GM10266 (cell line): ENCODE measurements around the gene INTS3.

Experiments
- DNase-seq: peaks from one replicate; pipeline ENCODE4 v3.0.0; 2012; ENCODE audit errors: extremely low spot score
- TF ChIP-seq, protein P1 (sequence below): IDR thresholded peaks from 2 replicates; pipeline ENCODE4 v1.5.1; 2012; ENCODE audit warnings: mild to moderate bottlenecking, low read depth; ENCODE audit not compliant: control insufficient read depth, insufficient read depth; ENCODE audit errors: missing control alignments

The INTS3 gene

DNA sequence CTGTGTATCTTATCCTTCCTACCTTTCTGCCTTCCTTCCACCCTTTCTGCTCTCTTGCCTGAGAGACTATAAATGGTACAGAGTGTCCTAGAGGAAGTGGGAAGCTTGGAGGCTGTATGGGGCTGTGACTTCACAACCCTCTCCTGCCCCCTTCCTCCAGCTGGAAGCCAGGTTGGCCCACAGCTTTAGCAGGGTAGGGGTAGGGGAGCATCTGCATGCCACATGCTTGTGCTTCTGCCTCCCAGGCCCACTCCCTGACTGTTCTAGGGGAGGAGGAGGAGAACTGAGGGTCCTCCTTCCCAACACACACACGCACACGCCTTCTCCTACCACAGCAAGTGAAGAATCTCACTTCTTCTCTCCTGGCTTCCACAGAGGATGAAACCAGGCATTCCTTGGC, 43.4 kb downstream of the INTS3 start:
- DNase-seq: no peak

DNA sequence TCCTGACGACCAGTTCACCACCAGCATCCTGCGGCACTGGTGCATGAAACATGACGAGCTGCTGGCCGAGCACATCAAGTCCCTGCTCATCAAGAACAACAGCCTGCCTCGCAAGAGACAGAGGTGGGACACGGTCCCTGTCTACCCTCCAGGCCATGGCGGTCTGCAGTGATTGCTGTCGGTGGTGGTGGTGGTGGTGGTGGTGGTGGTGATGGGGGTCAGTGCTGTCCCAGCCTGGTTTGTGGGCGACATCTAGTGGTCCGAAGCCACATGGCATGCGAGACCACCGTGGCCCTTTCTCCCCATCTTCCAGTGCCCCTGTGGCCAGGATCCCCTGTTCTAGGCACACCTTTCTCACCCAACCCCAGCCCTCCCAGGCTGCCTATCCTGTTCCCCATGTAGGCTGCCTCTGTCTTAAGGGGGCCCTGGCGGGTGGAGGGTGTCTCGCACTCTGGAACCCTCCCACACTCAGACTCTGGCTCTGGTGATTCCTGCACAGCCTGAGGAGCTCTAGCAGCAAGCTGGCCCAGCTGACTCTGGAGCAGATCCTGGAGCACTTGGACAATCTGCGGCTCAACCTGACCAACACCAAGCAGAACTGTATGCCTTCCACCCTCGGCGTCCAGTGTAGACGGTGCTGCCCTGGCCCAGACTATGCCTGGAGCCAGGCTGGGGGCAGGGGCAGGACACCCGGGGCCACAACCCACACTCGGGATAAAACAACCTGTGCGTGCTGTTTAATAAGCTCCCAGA, 44.2 kb downstream of the INTS3 start:
- DNase-seq: no peak
- TF ChIP-seq, protein P1, sequence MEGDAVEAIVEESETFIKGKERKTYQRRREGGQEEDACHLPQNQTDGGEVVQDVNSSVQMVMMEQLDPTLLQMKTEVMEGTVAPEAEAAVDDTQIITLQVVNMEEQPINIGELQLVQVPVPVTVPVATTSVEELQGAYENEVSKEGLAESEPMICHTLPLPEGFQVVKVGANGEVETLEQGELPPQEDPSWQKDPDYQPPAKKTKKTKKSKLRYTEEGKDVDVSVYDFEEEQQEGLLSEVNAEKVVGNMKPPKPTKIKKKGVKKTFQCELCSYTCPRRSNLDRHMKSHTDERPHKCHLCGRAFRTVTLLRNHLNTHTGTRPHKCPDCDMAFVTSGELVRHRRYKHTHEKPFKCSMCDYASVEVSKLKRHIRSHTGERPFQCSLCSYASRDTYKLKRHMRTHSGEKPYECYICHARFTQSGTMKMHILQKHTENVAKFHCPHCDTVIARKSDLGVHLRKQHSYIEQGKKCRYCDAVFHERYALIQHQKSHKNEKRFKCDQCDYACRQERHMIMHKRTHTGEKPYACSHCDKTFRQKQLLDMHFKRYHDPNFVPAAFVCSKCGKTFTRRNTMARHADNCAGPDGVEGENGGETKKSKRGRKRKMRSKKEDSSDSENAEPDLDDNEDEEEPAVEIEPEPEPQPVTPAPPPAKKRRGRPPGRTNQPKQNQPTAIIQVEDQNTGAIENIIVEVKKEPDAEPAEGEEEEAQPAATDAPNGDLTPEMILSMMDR: peak; percentile 41

More for the DNA sequence above, 43.4 kb downstream of the INTS3 start:
- TF ChIP-seq, protein P1: no peak

DNA sequence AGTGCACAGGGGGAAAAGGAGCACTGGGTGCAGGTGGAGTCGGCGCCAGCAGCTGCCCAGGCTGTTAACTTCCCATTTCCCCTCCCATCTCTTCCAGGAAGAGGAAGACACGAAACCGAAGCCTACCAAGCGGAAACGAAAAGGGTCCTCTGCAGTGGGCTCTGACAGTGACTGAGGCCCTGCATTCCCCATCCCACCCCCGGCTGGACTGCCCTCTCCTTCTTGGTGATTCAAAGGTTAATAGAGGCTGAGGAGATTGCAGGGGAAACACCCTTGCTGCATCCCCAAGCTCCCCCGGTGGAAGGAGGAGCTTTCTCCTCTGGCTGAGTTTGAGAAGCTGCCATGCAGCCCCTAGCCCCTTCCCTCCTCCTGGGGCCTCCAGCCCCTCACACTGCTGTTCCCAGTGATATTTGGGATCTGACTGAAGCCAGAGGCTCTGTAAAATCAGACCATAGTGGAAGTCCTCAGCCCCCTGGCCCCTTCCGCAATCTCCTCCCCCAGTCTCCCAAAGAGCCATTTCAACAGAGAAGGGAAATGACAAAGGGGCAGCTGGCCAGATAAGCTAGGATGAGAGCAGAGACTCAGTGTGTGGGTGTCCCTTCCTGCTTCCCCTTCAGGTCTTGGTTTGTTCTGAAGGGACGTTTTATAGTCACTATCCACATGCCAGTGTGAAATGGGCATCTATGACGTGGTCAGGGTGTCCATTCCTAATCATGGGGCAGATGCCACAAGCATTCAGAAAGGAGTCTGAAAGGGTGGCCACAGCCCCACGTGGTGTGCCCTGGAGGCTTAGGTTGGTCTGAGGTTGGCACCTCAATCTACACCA, 45.5 kb downstream of the INTS3 start:
- TF ChIP-seq, protein P1: no peak
- DNase-seq: no peak

DNA sequence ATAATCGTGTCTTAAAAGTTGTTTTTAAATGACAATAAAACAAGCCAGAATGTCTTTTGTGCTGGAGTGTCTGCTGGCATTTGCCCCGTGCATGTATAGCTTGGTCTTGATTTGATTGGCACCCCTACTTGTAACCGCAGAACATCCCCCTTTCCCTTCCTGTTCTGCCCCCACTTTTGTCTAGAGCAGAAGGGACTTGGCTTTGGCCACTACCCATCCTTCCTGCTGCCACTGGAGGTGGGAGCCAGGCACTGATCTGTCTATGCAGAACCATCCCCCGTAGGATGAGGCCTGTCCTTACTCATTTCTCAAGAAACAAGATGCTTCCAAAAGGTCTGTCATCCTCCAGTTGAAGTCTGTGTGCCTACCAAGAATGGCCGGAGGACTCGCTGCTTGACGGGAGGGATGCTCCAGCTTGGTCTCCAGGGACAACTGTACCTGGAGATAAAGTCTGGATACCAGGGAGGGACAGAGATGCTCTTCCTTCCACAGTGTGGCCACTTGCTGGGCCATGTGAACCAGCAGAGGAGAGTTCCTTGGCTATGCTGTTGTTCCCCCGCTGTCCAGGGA, 46.3 kb downstream of the INTS3 start:
- DNase-seq: no peak
- TF ChIP-seq, protein P1: no peak

DNA sequence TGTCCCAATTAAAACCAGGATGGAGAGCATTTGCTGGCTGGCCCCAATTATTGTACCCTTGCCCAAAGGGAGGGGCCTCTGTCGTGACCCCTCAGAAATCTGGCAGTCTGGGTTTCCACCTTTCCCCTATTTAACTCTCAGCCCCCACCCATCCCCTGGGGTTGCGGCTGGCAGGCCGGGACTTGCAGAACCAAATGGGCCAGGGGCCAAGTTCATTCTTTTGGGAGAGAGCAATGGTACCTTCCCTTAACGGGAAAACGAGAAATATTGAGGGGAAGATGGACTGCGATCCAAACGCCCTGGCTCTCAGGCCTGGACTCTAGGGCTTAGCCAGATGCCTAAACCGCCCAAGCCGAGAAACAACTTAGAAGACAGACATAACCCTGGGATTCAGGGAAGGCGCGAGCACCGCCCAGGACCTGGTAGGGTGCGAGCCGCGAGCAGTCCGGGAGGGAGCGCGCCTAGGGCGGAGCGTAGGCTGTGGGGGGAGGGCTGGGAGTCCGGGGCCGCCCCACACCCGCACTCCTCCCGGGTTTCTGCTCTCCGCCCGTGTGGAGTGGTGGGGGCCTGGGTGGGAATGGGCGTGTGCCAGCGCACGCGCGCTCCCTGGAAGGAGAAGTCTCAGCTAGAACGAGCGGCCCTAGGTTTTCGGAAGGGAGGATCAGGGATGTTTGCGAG, 47.1 kb downstream of the INTS3 start, which contains the start of gene SLC27A3:
Gene SLC27A3, plus strand, starts transcription at position 628 of the 678 bp plus-strand sequence. CDS start 91 bp downstream, outside the sequence.
- TF ChIP-seq, protein P1: no peak
- DNase-seq: no peak

DNA sequence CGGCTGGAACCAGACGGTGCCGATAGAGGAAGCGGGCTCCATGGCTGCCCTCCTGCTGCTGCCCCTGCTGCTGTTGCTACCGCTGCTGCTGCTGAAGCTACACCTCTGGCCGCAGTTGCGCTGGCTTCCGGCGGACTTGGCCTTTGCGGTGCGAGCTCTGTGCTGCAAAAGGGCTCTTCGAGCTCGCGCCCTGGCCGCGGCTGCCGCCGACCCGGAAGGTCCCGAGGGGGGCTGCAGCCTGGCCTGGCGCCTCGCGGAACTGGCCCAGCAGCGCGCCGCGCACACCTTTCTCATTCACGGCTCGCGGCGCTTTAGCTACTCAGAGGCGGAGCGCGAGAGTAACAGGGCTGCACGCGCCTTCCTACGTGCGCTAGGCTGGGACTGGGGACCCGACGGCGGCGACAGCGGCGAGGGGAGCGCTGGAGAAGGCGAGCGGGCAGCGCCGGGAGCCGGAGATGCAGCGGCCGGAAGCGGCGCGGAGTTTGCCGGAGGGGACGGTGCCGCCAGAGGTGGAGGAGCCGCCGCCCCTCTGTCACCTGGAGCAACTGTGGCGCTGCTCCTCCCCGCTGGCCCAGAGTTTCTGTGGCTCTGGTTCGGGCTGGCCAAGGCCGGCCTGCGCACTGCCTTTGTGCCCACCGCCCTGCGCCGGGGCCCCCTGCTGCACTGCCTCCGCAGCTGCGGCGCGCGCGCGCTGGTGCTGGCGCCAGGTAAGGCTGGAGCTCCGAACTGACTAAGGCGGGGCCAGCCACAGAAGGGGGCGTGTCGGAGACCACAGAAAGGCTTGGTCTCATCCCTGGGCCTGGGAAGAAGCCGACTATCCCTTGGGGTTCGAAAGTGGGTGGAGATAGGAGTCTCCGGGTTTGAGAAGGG, 47.8 kb downstream of the INTS3 start:
- TF ChIP-seq, protein P1: no peak
- peak; percentile 67 for DNase-seq
